ENCODE measurements around the gene APOA5. TPM values are rescaled to one million over a fixed set of nuclear protein-coding genes. Genes with fewer than 3 reads are reported as not detected.

The APOA5 gene
- total RNA-seq (2014; rRNA removed; shearing (Covaris generic)): not detected in 2 replicates

GRCh38 chr11:116791813-116792143 lies at the start of gene APOA5:
APOA5 (minus strand) TSS chr11:116791879; CDS start chr11:116791860, 19 bp downstream.

DNA sequence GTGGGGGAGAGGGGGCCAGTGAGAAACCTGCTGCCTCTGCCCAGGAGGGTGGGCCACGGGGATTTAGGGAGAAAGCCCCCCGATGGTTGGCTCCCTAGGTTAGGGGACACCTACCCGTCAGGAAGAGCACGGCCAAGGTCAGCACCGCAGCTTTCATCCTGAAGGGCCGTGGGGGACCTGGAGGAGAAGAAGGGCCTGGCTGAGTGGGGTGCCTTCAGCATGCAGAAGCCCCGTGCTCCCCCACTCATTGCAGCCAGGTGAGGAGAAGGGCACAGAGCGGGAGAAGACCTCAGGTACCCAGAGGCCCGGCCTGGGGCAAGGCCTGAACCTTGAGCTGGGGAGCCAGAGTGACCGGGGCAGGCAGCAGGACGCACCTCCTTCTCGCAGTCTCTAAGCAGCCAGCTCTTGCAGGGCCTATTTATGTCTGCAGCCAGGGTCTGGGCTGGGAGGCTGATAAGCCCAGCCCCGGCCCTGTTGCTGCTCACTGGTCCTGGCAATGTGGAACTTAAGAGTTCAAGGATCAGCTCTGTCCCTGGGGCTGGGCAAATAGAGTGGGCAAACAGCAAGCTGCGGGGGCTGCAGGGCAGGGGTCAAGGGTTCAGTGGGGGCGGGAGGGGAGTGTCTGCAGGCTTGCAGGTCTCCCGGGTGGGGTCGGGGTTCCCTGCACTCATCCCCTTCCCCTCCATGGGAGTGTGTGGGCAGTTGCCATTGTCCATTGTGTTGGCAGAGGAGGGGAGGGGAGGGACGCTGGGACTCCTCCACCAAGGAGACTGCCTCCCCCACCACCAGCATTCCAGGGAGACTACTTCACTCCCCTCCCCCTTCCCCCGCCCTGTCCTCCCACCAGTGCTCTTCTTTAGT lies 45.8 kb upstream of the APOA5 start, which contains the start of gene APOA1:
Gene APOA1, minus strand, starts transcription at position 392 of the 861 bp plus-strand sequence. Its CDS starts 235 bp downstream, at position 157.

DNA sequence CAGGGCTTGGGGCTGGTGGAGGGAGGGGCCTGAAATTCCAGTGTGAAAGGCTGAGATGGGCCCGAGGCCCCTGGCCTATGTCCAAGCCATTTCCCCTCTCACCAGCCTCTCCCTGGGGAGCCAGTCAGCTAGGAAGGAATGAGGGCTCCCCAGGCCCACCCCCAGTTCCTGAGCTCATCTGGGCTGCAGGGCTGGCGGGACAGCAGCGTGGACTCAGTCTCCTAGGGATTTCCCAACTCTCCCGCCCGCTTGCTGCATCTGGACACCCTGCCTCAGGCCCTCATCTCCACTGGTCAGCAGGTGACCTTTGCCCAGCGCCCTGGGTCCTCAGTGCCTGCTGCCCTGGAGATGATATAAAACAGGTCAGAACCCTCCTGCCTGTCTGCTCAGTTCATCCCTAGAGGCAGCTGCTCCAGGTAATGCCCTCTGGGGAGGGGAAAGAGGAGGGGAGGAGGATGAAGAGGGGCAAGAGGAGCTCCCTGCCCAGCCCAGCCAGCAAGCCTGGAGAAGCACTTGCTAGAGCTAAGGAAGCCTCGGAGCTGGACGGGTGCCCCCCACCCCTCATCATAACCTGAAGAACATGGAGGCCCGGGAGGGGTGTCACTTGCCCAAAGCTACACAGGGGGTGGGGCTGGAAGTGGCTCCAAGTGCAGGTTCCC lies 38.0 kb upstream of the APOA5 start, which contains the start of gene APOC3:
Gene APOC3, plus strand, starts transcription at position 383 of the 659 bp plus-strand sequence. CDS start 676 bp downstream, outside the sequence.

DNA sequence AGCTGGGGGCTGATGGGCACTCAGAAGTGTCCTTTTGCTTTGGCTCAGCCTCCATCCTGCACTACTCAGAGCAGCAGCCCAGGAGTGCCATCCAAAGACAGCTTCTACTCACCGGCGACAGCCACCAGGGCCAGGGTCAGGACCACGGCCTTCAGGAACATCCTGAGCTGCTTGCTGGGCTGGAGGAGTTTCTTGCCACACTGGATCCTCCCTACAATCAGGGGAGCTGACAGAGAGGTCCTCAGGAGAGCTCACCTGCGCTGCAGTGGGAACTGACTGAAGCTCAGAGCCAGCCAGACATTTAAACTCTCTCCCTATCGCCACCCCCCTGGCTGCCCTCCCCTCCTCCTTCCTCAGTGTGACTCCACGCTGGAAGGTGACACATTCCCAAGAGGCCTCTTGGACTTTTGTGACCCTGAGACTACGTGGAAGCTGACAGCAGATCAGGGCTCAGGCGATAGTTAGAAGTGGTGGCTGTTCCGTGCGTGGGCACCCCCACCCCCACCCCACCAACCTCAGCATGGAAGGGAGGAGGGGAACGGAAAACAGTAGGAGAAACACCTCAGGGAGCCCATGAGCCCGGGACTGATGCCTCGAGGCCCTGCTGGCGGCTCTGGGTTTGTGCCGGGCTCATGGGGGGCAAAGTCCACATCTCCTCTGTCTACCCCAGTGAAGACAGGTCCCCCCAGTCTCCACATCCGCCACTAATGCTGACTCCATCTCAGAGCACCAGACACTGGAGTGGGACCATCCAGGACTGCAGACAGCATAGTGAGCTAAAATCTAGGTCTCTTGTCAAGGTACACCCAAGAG lies 31.6 kb upstream of the APOA5 start, which contains the start of gene APOA4:
Gene APOA4, minus strand, starts transcription at position 274 of the 813 bp plus-strand sequence. Its CDS starts 113 bp downstream, at position 161.

DNA sequence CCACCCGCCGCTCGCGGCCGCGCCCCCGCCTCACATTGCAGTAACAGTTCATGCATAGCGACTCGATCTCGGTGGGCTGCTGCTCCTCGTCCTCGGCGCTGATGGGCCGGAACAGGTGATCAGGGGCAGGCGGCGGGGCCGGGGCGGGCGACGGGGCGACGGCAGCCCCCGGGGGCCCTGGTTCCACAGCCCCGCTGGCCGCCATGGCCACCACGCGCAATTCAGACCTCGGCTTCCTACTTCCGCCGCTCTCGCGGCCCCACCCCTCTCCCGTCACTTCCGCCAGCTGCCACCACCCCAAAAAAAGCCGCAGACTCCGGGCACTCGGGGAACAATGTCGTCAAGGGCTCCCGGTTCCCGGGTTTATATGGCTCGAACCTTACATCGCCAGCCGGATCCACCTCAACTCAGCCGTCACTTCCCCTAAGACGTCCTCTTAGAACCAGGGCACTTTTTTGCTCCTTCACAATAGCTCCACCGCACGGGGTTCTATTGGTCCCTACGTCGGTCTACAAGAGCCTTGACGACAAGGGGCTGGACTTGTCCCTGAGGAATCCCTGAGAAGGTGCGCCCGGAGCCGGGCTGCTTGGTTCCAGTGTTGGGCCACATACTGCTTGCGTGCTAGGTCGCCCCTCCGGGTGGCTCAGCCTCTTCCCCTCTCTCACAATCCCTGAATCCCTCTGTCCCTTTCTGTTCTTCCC lies 3.7 kb downstream of the APOA5 start, which contains the start of gene ZPR1:
Gene ZPR1, minus strand, starts transcription at position 238 of the 701 bp plus-strand sequence. Its CDS starts 33 bp downstream, at position 205.

GRCh38 chr11:116772443-116773202 lies 19.1 kb downstream of the APOA5 start, which contains the start of gene BUD13:
BUD13 (minus strand) TSS chr11:116772987; CDS start chr11:116772964, 23 bp downstream.

Other genes starting within 250 kb of the APOA5 start
- gene BUD13, start 18.9 kb downstream of the APOA5 start, total RNA-seq (2014; rRNA removed; shearing (Covaris generic)): 25.4 and 30.2 TPM in 2 replicates
- gene ZPR1, start 3.9 kb downstream of the APOA5 start, total RNA-seq (2014; rRNA removed; shearing (Covaris generic)): 121 and 130 TPM in 2 replicates
- gene APOA4, start 31.4 kb upstream of the APOA5 start, total RNA-seq (2014; rRNA removed; shearing (Covaris generic)): not detected in 2 replicates
- gene APOC3, start 38.0 kb upstream of the APOA5 start, total RNA-seq (2014; rRNA removed; shearing (Covaris generic)): not detected in 2 replicates
- gene APOA1, start 45.7 kb upstream of the APOA5 start, total RNA-seq (2014; rRNA removed; shearing (Covaris generic)): not detected in 2 replicates